DMS114 treated with DMSO at 0.1 percent for 48 hours (cell line): Measurements from ENCODE around the gene SMAD1.
"Not testable (repeated sequence)": the region's sequence is repeated elsewhere in the genome, so short reads cannot be mapped to it uniquely, and the experiment has no call there.

Experiments
- DNase-seq: peaks from one replicate; lab custom pipeline; 2025; ENCODE audit not compliant: unreplicated experiment; lab: John Stamatoyannopoulos, UW

SMAD1 gene

DNA sequence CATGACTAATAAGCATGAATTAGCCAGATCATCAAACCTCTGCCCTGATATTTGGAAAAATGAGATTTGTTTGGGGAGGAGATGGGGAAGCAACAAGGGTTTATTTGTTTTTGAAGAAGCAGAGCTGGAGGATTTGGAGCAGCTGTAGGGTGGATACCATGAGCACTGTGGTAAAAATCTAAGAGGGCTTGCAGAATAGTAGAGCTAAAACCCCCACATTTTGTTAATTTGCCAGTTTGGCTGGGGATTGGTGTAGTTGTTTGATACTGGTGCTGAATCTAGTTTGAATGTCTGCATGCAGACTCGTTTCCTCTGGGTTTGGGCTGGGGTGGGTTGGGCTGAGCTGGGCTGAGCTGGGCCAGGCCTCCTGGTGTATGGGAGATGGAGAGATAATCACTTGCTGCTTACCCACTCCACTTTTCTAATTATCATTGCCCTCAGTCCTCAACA lies 43.7 kb downstream of the SMAD1 start:
- DNase-seq, result no peak

DNA sequence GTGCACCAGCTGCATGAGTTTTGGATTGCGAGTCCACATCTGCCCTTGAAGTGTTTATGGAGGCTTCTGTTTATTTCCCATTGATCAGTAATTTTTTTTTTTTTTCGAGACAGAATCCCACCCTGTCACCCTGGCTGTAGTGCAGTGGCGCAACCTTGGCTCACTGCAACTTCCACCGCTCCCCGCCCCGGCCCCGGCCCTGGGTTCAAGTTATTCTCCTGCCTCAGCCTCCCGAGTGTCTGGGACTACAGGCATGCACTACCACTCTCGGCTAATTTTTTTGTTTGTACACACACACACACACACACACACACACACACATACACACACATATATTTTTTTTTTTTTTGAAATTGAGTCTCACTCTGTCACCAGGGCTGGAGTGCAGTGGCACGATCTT lies 46.1 kb downstream of the SMAD1 start:
- no peak for DNase-seq

DNA sequence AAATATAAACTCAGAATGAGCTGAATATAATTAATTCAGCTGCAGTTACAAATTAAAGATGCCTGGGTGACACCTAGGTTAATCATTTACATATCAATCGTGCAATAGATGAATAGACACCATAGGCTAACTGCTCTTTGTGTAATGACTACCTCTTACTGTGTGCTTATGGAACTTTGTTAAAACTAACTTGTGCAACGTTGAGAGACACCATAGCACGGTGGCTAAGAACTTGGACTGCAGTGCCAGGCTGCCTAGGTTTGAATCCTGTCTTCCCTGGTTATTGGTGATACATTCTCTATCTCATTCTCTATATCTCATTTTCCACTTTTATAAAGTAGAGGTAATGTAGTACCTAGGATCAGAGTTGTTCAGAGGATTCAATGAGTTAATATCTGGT lies 46.9 kb downstream of the SMAD1 start:
- DNase-seq, result no peak

DNA sequence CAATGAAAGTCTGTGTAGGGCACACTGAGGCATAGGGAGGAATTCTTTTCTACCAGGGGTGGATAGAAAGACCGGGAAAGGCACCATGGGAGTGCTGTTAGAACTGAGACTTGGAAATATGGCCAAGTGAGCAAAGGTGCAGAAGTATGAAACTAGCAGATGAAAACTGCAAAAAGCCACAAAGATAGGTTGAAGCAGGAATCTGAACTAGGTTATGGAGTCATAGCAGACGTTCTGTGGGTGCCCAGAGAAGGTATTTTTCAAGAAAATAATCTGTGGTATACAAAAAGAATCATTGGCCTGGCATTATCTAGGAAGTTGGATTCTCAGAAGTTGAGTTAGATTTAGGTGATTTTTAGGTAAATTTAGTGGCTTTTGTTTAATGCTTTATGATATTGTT lies 48.5 kb downstream of the SMAD1 start:
- DNase-seq, result no peak

DNA sequence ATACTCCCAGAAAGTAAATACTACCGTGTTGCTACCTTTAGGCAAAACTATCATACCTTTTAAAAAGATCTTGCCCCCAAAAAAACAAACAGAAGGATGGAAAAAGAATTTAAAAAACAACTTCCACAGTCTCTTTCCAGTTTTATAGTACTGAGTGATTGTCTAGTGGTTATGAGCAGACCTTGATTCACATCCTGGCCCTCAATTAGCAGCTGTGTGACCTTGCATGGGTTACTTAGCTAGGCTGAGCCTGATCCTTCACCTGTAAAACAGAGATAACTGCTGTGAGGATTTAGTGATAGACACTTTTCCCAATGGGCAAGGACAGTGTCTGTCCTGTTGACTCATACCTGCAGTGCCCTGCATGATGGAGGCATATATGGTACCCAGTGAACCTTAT lies 49.0 kb downstream of the SMAD1 start:
- DNase-seq, result no peak

DNA sequence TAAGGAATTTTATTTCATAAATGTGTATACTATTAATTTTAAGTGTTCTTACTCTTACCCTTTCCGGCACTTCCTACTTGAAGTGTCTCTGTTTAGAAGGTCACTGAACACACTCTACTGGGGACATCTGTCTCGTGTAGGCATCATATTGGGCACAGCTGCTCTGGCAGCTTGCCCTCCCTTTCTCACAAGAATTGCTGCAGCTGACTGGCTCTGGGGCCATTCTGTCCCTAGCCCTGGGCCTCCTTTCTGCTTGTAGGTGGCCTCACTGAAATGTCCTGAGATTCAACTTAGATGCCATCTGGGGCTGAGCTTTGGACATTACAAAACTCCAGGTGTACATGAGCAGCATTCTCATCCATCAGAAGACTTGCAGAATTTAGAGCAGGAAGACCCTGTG lies 49.6 kb downstream of the SMAD1 start:
- DNase-seq, result no peak

DNA sequence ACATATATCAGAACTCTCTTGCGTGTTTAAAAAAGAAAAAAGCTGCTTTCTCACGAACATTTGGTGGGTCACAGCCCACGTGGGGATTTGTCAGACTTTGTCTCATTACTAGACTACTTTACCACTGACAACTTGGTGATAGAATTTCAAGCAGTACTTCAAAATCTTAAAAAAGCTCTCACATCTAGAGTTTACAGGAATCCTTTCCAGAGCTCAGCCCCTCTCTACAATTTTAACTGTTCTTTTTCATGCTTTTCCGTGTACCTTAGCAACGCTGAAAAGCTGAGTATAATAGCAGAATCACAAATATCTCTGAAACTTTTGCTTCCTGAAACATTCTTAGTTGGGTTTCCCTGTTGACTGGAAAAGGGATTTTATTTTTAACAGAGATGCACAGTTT lies 50.2 kb downstream of the SMAD1 start:
- no peak for DNase-seq

DNA sequence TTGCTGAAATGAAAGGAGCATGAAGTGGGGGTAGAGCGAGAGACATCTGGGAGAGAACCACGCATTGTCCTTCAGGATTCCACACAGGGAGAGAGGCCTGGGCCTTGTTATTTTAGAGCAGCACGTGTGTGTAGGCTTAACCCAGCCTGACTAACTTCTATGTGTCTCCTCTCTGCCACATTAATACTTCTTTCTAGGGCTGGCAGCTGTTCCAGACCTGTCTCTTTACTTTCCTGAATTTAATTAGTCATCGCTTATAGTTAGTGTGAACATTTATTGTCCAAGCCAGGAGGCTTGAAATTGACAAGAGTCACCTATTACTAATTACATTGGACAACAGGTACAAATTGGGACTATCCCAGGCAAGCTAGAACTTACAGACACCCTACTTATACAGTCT lies 51.3 kb downstream of the SMAD1 start:
- DNase-seq, result no peak

DNA sequence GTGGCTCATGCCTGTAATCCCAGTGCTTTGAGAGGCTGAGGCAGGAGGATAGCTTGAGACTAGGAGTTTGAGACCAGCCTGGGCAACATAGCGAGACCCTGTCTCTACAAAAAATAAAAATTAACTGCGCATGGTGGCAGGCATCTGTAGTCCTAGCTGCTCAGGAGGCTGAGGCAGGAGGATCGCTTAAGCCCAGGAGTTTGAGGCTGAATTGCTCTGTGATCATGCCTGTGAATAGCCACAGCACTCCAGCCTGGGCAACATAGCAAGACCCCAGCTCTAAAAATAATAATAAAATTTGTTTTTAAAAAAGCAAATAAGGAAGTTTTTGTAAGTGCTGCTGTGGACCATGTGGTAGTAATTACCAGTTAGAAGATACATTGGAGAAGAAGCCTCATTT lies 51.8 kb downstream of the SMAD1 start:
- not testable (repeated sequence) for DNase-seq

DNA sequence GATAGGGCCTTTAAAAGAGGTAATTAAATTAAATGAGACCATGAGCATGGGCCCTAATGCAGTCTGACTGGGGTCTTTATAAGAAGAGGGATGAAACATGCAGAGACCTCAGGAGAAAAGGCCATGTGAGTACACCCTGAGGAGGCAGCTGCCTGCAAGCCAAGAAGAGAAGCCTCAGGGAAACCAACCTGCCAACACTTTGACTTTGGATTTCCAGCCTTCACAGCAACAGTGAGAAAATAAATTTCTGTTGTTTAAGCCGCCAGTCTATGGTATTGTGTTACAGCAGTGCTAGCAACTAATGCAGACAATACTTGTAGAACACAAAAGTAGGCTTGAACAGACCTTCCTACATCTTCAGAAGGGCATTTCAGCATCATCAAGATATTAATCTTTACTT lies 52.3 kb downstream of the SMAD1 start:
- no peak for DNase-seq

DNA sequence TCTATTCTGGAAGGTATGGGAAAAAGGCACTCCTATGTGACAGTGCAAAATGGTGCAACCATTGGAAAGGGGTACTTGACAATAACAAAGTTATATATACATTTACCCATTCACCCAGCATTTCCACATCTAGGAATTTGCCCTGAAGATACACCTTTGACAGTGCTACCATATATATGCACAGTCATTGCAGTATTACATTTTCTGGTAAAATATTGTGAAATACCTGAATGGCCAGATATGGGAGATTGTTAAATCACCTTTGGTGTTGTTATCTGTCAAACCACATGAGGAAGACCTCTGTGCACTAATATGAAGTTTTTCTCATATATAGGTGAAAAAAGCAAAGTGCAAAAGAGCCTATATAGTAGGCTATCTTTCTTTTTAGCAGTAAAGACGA lies 53.5 kb downstream of the SMAD1 start:
- no peak for DNase-seq

DNA sequence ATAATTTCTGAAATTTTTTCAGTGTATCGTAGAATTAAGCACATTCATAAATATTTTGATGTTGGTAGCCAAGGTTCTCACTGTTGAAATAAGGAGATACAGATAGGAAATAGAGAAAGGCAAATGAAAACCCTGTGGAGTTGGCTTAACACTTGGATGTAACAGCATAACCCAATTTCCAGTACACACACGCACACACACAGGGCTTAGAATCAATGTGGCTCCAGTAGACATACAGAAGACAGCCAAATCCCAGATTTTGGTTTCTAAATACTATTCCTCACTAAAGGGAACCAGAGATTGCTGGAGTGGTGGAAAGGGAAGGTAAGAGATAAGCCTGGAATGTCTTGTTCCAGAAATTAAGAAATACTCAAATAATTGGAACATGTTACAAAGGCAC lies 54.4 kb downstream of the SMAD1 start:
- no peak for DNase-seq

DNA sequence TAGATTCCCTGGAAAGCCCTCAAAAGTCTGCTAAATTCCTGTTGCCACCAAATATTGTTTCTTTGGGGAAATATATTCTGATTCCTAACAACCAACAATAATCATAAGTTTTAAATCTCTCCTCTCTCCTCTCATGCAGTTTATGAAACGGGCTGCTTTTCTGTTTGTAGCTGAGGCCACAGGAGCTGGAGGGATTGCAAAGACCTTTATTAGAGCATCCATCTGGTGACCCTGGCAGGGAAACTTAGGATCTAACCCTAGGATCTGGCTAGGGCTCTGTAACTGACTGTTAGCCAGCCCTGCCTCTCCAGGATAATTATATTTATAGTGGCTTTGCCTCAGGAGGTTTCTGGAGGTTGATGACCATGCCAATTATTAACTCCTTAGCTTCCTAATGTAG lies 56.9 kb downstream of the SMAD1 start:
- DNase-seq, result no peak

DNA sequence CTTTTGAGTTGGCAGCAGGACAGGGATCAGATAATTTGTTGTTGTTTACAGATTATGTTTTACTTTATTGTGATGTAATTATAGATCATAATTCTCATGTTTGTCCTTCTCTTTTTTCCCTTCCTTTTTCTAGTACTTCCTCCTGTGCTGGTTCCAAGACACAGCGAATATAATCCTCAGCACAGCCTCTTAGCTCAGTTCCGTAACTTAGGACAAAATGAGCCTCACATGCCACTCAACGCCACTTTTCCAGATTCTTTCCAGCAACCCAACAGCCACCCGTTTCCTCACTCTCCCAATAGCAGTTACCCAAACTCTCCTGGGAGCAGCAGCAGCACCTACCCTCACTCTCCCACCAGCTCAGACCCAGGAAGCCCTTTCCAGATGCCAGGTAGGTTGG lies 58.0 kb downstream of the SMAD1 start:
- DNase-seq, result no peak

DNA sequence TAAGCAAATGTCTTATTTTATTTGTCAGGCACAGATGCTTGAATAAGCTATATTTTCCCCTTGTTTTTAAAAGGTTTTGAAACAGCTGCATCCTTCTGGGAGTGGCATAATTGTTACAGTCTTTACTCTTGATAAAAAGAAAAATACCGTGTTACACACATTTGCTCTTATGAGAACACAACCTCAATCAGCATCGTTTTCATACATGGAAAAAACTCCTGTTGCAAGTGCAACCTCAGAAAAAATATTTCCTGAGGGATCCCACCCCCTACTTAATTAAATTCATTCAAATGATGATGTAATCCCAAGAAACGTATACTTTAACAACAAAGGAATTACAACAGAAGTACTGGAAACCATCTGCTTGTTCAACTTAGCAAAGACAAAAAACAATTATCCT lies 58.6 kb downstream of the SMAD1 start:
- no peak for DNase-seq

DNA sequence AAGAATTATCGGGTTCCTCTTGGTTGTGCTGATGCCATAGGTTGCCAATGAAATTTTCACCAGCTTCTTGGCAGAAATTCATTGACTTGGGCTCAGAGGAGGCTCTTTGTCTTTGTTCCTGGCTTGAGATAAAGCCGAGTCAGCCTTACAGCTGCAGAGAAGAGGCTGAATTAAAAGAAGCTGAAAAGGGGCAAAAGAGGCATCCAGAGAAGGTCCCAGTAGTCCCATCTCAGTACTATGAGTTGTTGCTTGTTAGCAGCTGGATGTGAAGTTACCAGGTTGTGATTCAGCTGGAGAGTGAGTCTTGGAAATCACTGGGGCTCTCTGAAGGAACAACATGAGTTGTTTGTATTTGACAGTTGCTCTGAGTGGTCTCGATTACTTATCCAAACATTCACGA lies 59.7 kb downstream of the SMAD1 start:
- no peak for DNase-seq

DNA sequence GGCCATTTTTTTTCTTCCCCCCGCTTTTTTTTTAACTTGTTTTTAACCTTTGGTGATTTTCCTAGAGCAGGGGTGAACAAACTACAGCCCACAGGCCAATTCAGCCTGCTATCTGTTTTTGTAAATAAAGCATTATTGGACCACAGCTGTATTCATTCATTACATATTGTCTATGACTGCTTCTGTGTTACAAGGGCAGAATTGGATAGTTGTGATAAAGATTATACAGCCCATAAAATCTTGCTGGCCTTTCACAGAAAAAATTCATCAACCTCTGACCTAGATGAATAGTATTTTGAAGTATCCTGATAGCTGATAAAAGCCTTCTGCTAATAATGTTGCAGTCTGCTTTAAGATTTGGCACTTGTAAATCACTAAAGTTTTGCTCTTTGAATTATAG lies 63.4 kb downstream of the SMAD1 start:
- no peak for DNase-seq

DNA sequence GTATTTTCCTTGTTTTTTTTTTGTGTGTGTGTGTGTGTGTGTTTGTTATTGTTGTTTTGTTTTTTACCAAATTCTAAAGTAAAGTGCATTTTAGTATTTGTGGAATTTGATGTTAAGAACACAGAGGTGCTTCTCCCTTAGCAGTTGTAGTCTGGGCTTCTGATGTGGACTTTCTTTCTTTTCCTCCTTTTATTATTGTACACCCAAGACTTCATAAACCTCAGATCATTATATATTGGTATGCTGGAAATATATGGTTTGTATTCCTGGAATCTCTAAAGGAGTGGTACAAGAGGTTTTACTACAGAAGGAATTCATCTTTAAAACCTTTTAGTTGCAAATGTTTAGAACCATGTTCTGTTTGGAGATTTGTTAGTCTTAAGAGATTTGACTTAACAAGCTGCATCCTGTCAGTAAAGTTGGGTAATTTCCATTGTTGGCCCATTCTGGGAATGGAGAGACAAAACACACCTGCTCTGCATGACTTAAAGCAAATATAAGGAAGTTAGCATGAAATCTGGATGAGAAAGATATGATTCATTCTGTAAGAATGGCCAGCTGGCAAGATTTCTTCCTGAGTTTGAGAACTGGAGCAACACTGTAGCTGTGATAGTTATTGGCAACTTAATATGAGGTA lies 64.0 kb downstream of the SMAD1 start:
- DNase-seq, result no peak

DNA sequence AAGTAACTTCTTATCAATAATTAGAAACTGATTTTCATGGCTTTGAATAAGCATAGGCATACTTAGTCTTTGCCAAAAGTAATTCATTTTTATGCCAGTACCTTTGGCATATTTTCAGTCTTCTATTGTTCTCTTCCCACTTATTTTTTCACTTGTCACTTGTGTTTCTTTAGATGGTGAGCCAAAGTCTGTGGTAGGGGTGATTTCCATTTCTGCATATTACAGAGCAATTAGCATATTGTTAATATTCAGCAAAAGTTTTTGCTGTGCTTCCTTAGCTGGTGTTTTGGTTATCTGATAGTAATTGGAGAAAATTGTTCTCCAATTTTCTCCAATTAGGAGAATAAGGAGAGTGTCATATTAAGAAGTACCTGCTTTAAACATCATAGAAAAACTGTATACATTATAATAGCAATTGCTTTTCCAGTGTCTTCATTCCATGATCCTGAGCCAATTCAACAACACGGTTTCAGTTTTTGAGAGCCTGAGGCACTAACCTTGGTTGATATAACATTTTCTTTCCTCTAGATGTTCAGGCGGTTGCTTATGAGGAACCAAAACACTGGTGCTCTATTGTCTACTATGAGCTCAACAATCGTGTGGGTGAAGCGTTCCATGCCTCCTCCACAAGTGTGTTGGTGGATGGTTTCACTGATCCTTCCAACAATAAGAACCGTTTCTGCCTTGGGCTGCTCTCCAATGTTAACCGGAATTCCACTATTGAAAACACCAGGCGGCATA lies 64.7 kb downstream of the SMAD1 start:
- no peak for DNase-seq

DNA sequence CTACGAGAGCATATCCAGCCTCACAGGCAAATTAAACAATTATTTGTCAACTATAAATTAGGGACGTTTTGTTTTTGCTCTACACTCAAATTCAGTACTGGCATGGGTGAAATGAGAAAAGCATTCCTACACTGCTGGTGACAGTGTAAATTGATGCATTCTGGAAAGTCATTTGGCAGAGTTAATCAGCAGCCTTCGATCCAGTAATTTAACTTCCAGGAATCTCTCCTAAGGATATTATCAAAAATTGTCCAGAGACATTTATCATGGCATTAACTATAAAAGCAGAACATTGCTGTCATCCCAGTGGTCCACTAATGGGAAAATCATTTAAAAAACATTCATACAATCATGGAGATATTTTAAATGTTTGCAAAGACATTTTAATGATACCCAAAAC lies 70.0 kb downstream of the SMAD1 start:
- DNase-seq, result no peak

DNA sequence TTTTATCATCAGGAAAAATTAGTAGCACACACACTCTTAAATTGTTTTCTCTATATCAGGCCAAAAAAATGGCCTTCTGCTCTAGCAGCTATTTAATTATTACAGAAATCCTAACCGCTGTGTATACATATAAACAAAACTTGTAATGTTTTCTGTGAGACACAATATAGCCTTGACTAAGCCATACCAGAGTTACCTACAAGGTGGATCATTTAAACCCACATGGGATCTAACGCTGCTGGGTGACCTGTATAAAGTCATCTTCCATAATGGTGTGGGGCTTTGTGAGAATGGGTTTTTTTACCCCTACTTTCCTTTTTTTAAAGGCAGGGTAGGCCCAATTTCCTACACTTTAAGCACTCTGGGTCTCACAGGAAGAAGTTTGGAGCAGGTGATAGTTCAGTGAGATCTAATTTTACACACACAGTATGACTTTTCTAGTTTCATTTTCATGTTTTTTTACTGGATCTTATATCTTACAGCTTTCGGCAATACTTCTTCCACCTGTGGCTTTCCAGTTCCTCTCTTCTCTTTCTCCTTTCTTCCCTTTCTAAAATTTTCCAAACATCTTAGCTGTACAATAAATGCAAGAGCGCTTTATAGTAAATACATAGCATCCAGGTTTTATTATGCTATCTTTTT lies 70.6 kb downstream of the SMAD1 start:
- DNase-seq, result no peak

DNA sequence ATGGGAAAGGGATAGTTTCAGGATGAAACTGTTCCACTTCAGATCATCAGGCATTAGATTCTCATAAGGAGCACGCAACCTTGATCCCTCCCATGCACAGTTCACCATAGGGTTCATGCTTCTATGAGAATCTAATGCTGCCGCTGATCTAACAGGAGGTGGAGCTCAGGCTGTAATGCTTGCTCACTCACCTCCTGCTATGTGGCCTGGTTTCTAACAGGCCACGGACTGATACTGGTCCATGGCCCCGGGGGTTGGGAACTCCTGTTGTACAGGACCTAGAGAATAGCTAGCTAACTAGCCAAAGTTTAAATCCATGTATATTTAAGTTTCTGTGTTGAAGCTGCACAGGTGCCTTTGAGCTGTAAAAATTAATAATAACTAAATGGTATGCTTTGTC lies 71.7 kb downstream of the SMAD1 start:
- no peak for DNase-seq

DNA sequence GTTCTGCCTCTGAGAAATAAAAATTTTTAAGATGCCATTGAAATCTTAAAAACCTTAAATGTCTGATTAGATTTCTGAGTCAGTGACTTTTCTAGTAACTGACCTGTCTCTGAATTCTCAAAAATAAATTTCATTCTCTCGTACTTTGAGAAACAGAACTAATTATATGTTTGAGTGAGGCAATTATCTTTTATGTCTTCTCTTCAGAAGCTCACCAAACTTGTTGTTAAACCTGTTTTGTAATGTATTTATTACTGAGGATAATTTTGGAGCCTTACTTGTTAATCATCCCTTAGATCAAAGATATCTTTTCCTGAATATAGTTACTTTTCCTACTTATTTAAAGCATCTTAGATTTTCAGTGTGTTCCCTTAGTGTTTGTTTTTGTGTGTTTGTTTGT lies 73.0 kb downstream of the SMAD1 start:
- DNase-seq, result no peak
